ENCODE data around the gene TAS2R41. TPM values are rescaled to one million over a fixed set of nuclear protein-coding genes. Genes with fewer than 3 reads are reported as not detected.

TAS2R41 gene
- total and polyA plus RNA-seq, 7 donors: not detected

DNA sequence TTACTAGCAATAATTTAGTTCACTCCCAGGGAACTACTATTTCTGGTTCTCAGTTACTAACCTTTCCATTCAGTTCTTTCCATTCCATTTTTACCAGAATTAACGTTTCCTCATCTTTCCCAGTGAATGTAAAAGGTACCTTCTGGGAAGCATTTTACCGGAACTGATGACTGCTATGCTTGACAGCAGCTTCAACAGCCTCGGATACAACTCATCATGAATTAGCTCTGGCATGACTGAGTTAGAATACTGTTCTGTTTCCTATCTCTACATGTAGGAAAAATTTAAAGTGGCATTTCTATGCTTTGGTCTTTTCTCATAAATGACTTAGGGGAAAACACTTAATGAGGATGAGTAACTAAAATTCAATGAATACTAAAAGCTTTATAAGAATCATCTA is 18.6 kb downstream of the TAS2R41 start:
- DNase-seq (no peak), ATAC-seq (no peak)
- Histone ChIP-seq H3K9me3 (no peaks in the 10 kb centered on the region), H3K4me1 (peaks cover 10% of the 10 kb centered on the region), H3K27me3 (ENCODE audit: insufficient read depth in 3 of 3, low read length in 2 of 3) (no peaks in the 10 kb centered on the region), H3K4me3 (no peak overlapping the region), H3K36me3 (ENCODE audit: insufficient read depth in 1 of 2, low read depth in 1 of 2) (no peaks in the 10 kb centered on the region), H3K27ac (no peak overlapping the region)
- intact Hi-C loops (cut with DNase I): no loop called here
- 47 to 62% (median 60%) methylated on average over 3 of the region's 3 CpGs for WGBS, 3 donors
- TF ChIP-seq, protein P1, sequence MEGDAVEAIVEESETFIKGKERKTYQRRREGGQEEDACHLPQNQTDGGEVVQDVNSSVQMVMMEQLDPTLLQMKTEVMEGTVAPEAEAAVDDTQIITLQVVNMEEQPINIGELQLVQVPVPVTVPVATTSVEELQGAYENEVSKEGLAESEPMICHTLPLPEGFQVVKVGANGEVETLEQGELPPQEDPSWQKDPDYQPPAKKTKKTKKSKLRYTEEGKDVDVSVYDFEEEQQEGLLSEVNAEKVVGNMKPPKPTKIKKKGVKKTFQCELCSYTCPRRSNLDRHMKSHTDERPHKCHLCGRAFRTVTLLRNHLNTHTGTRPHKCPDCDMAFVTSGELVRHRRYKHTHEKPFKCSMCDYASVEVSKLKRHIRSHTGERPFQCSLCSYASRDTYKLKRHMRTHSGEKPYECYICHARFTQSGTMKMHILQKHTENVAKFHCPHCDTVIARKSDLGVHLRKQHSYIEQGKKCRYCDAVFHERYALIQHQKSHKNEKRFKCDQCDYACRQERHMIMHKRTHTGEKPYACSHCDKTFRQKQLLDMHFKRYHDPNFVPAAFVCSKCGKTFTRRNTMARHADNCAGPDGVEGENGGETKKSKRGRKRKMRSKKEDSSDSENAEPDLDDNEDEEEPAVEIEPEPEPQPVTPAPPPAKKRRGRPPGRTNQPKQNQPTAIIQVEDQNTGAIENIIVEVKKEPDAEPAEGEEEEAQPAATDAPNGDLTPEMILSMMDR (IDR thresholded peaks at IDR 0.05): no peak

DNA sequence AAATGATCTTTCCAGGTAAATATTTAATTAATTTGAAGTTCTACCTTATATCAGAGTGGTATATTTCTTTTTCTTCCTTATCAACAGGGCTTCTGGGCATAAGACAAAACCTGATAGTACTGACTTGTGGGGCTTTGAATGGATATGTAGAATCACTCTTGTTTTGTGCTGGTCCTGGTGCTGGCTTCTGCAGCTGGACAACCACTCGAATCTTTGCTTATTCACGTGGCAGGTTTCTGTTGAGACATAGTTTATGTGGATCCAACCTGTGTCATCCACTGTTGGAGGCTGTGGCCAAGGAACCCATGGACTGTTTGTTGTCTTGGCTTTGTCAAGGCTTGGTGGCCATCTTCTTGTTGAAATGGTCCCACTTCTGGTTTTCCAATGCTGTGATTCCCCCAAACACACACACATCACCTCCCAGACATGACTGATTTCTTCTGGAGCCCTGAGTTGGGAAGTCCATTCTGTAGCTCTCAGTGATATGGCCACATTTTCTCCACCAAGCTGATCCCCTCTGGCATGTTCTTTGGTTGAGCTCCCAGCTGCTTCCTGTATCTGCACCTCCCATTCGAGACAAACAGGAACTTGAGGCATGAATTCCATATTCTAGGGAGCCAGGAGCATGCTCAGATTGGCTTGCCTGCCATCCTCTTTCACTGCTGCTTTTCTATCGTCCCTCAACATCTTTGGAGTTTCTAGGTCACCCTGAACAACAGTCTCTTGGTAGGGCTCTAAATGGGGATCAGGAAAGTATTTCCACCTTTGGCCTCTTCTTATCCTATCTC is 19.5 kb downstream of the TAS2R41 start:
- WGBS, 3 donors: 81 to 87% (median 81%) methylated on average over 4 of the region's 4 CpGs
- intact Hi-C loops (cut with DNase I): no loop called here
- TF ChIP-seq, protein P1 (IDR thresholded peaks at IDR 0.05): no peak
- ATAC-seq (no peak), DNase-seq (no peak)
- H3K9me3 ChIP-seq: no peaks in the 10 kb centered on the region
- no peaks in the 10 kb centered on the region for H3K36me3 ChIP-seq (ENCODE audit: insufficient read depth in 1 of 2, low read depth in 1 of 2)
- no peak overlapping the region for H3K4me3 ChIP-seq
- H3K27me3 ChIP-seq (ENCODE audit: insufficient read depth in 3 of 3, low read length in 2 of 3): no peaks in the 10 kb centered on the region
- H3K27ac ChIP-seq: no peak overlapping the region
- peaks cover 10% of the 10 kb centered on the region for H3K4me1 ChIP-seq

DNA sequence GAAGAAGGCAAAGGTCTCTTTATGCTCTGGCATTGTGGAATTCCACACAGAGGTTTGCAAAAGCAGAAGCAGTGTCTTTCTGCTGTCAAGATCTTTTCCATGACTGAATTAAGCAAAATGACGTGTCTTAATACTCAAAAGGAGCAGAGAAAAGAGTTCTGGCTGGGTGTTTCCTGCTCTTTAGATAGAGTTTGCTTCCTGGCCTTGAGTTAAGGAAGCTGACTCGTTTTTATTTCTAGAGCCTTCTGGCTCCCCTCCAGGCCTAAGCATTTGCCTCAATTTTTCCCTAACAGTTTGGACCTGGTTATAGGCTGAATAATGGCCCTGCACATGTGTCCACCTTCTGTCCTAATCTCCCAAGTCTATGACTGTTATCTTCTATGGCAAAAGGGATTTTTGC is 21.6 kb downstream of the TAS2R41 start:
- DNase-seq: no peak
- no peaks in the 10 kb centered on the region for H3K9me3 ChIP-seq
- TF ChIP-seq, protein P1 (IDR thresholded peaks at IDR 0.05): no peak
- H3K27me3 ChIP-seq (ENCODE audit: insufficient read depth in 3 of 3, low read length in 2 of 3): no peaks in the 10 kb centered on the region
- H3K27ac ChIP-seq: peak overlapping the region; percentile 58
- peak in 2 of 4 donors; percentile 27 to 53 for ATAC-seq
- peaks cover 10% of the 10 kb centered on the region for H3K4me1 ChIP-seq
- intact Hi-C loops (cut with DNase I): no loop called here
- WGBS, 3 donors: 27 to 33% (median 27%) methylated on average over 2 of the region's 2 CpGs
- H3K4me3 ChIP-seq: no peak overlapping the region
- no peaks in the 10 kb centered on the region for H3K36me3 ChIP-seq (ENCODE audit: insufficient read depth in 1 of 2, low read depth in 1 of 2)

DNA sequence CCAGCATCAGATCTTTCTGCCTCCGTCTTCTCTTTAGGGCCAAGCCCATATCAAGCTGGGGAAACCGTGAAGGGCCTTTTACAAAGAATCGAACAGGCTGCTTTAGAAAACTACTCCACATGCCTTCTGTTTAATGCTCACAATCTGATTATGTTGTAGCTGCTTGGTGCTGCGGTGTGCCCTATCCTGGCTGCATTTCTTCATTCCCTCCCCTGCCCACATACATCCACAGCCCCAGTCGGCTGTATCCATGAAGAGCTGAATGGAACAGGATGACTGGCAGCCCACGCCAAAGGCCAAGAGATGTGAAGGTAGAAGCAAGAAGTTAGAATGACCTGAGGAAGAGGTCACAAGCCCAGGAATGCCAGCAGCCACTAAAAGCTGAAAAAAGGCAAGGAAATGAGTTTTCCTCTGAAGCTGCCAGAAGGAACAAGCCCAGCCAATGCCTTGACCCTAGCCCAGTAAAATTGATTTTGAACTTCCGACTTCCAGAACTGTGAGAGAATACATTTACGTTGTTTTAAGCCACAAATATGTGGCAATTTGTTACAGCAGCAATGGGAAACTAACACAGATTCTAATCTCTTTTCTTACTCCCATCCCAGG is 22.2 kb downstream of the TAS2R41 start:
- Histone ChIP-seq H3K9me3 (no peaks in the 10 kb centered on the region), H3K4me3 (no peak overlapping the region), H3K4me1 (peaks cover 10% of the 10 kb centered on the region), H3K27me3 (ENCODE audit: insufficient read depth in 3 of 3, low read length in 2 of 3) (no peaks in the 10 kb centered on the region), H3K36me3 (ENCODE audit: insufficient read depth in 1 of 2, low read depth in 1 of 2) (no peaks in the 10 kb centered on the region), H3K27ac (peak overlapping the region; percentile 58)
- WGBS, 3 donors: 49 to 54% (median 51%) methylated on average over 8 of the region's 8 CpGs
- DNase-seq (no peak), ATAC-seq (no peak)
- intact Hi-C loops (cut with DNase I): no loop called here
- TF ChIP-seq, protein P1 (IDR thresholded peaks at IDR 0.05): no peak

All from psoas muscle (tissue), 8 donors.